ENCODE data around the gene IMP4. TPM values are rescaled to one million over a fixed set of nuclear protein-coding genes. Genes with fewer than 3 reads are reported as not detected.
A peak's percentile ranks its signal among the peaks of the same experiment; 100 is the strongest.

IMP4 gene
- total and polyA plus RNA-seq, 2 of the 13 experiments (the other 11 are each of a cell fraction or from before 2014, with no cell fraction given): 142 to 158 TPM

DNA sequence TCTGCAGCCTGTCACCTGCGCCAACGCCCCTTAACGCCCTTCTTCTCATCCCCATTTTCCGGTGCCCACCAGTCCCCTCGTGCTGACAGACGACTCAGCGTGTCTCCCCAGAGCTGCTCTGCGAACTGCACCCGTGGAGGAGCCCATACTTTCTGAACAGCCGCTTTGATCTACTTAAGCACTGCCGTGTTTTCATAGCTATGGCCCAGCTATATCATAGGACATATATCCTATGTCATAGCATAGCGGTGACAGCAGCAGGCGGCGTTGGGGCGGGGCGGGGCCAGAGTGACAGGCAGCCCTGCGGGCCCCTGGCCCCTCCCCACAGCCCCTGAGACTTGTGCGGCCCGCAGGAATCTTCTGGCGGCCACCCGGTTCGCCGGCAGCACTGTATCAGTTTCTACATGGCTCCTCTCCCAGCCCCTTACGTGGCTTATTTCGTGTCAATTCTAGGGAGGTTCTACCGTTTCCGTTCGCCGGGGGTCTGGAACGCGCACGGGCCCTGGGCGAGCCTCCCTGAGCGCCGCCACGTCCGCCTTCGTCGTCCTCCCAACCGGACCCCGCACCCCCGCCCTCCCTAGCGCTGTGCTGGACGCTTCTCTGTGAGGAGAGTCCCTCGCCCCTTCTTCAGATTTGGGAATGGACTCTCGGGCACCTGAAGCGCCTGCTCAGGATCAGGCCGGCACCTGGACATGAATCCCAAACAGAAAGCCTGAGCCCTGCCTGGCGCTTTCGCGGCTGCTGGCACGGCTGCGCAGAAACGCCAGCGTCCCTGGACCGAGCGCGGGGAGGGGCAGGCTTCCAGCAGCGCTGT lies 48.6 kb downstream of the IMP4 start (continued):
- TF ChIP-seq NONO (IDR thresholded peaks at IDR 0.05): no peak
- TF ChIP-seq NONO (CRISPR knock-in tag; conservative IDR thresholded peaks at IDR 0.05): 0 out of 2 replicates have a peak, but pooled peaks have one; percentile 22
- peak; percentile 63; the same call in 1 of the 2 replicates for TF ChIP-seq HES4 (CRISPR knock-in tag; IDR thresholded peaks at IDR 0.05; ENCODE audit: borderline replicate concordance)
- TF ChIP-seq BCL6 (CRISPR knock-in tag; IDR thresholded peaks at IDR 0.05): no peak
- TF ChIP-seq, protein P1, sequence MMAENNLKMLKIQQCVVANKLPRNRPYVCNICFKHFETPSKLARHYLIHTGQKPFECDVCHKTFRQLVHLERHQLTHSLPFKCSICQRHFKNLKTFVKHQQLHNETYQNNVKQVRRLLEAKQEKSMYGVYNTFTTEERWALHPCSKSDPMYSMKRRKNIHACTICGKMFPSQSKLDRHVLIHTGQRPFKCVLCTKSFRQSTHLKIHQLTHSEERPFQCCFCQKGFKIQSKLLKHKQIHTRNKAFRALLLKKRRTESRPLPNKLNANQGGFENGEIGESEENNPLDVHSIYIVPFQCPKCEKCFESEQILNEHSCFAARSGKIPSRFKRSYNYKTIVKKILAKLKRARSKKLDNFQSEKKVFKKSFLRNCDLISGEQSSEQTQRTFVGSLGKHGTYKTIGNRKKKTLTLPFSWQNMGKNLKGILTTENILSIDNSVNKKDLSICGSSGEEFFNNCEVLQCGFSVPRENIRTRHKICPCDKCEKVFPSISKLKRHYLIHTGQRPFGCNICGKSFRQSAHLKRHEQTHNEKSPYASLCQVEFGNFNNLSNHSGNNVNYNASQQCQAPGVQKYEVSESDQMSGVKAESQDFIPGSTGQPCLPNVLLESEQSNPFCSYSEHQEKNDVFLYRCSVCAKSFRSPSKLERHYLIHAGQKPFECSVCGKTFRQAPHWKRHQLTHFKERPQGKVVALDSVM (CRISPR knock-in tag; IDR thresholded peaks at IDR 0.05): 0 out of 2 replicates have a peak, but pooled peaks have one; percentile 30
- peak; percentile 23; the same call in 1 of the 2 replicates for TF ChIP-seq ZNF703 (CRISPR knock-in tag; IDR thresholded peaks at IDR 0.05; ENCODE audit: borderline replicate concordance)
- TF ChIP-seq, protein P2, sequence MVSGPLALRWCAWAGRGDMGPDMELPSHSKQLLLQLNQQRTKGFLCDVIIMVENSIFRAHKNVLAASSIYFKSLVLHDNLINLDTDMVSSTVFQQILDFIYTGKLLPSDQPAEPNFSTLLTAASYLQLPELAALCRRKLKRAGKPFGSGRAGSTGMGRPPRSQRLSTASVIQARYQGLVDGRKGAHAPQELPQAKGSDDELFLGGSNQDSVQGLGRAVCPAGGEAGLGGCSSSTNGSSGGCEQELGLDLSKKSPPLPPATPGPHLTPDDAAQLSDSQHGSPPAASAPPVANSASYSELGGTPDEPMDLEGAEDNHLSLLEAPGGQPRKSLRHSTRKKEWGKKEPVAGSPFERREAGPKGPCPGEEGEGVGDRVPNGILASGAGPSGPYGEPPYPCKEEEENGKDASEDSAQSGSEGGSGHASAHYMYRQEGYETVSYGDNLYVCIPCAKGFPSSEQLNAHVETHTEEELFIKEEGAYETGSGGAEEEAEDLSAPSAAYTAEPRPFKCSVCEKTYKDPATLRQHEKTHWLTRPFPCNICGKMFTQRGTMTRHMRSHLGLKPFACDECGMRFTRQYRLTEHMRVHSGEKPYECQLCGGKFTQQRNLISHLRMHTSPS (CRISPR knock-in tag; IDR thresholded peaks at IDR 0.05; ENCODE audit: low read depth): no peak
- no peak for TF ChIP-seq ZNF207 (IDR thresholded peaks at IDR 0.05; ENCODE audit: borderline replicate concordance)
- TF ChIP-seq BORCS8-MEF2B (CRISPR knock-in tag; IDR thresholded peaks at IDR 0.05): peak; percentile 80
- no peak for TF ChIP-seq ZNF484 (CRISPR knock-in tag; IDR thresholded peaks at IDR 0.05; ENCODE audit: borderline replicate concordance, low read depth)
- TF ChIP-seq ZFP62 (CRISPR knock-in tag; IDR thresholded peaks at IDR 0.05): no peak
- TF ChIP-seq, protein P3, sequence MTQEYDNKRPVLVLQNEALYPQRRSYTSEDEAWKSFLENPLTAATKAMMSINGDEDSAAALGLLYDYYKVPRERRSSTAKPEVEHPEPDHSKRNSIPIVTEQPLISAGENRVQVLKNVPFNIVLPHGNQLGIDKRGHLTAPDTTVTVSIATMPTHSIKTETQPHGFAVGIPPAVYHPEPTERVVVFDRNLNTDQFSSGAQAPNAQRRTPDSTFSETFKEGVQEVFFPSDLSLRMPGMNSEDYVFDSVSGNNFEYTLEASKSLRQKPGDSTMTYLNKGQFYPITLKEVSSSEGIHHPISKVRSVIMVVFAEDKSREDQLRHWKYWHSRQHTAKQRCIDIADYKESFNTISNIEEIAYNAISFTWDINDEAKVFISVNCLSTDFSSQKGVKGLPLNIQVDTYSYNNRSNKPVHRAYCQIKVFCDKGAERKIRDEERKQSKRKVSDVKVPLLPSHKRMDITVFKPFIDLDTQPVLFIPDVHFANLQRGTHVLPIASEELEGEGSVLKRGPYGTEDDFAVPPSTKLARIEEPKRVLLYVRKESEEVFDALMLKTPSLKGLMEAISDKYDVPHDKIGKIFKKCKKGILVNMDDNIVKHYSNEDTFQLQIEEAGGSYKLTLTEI (CRISPR knock-in tag; conservative IDR thresholded peaks at IDR 0.05): no peak
- TF ChIP-seq, protein P4, sequence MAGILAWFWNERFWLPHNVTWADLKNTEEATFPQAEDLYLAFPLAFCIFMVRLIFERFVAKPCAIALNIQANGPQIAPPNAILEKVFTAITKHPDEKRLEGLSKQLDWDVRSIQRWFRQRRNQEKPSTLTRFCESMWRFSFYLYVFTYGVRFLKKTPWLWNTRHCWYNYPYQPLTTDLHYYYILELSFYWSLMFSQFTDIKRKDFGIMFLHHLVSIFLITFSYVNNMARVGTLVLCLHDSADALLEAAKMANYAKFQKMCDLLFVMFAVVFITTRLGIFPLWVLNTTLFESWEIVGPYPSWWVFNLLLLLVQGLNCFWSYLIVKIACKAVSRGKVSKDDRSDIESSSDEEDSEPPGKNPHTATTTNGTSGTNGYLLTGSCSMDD (CRISPR knock-in tag; IDR thresholded peaks at IDR 0.05): no peak
- TF ChIP-seq ZNF878 (CRISPR knock-in tag; IDR thresholded peaks at IDR 0.05): no peak
- TF ChIP-seq SAFB2 (CRISPR knock-in tag; IDR thresholded peaks at IDR 0.05; ENCODE audit: borderline replicate concordance, low read depth): no peak
- TF ChIP-seq, protein P5, sequence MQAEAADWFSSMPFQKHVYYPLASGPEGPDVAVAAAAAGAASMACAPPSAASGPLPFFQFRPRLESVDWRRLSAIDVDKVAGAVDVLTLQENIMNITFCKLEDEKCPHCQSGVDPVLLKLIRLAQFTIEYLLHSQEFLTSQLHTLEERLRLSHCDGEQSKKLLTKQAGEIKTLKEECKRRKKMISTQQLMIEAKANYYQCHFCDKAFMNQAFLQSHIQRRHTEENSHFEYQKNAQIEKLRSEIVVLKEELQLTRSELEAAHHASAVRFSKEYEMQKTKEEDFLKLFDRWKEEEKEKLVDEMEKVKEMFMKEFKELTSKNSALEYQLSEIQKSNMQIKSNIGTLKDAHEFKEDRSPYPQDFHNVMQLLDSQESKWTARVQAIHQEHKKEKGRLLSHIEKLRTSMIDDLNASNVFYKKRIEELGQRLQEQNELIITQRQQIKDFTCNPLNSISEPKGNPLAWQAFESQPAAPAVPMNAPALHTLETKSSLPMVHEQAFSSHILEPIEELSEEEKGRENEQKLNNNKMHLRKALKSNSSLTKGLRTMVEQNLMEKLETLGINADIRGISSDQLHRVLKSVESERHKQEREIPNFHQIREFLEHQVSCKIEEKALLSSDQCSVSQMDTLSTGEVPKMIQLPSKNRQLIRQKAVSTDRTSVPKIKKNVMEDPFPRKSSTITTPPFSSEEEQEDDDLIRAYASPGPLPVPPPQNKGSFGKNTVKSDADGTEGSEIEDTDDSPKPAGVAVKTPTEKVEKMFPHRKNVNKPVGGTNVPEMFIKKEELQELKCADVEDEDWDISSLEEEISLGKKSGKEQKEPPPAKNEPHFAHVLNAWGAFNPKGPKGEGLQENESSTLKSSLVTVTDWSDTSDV (CRISPR knock-in tag; IDR thresholded peaks at IDR 0.05): no peak; the same call in 1 of the 2 replicates
- peak; percentile 32; the same call in 1 of the 2 replicates for TF ChIP-seq CREB1 (IDR thresholded peaks at IDR 0.05)
- no peak for TF ChIP-seq CREB1 (CRISPR knock-in tag; IDR thresholded peaks at IDR 0.05)
- TF ChIP-seq FOXJ3 (CRISPR knock-in tag; IDR thresholded peaks at IDR 0.05; ENCODE audit: borderline replicate concordance): peak; percentile 12; the same call in 1 of the 2 replicates
- TF ChIP-seq JDP2 (CRISPR knock-in tag; IDR thresholded peaks at IDR 0.05; ENCODE audit: borderline replicate concordance): no peak
